Measurements from ENCODE around the gene SETBP1.

Gene SETBP1

GRCh38 chr18:44903327-44903726 lies 222.6 kb downstream of the SETBP1 start:
- H3K4me1 Mint-ChIP-seq (ENCODE audit: low read depth) = peaks cover 11% of the 10 kb centered on the region
- no peaks in the 10 kb centered on the region for H3K36me3 Mint-ChIP-seq (ENCODE audit: low read depth)
- peaks cover 3% of the 10 kb centered on the region for H3K9me3 Mint-ChIP-seq
- H3K27ac Mint-ChIP-seq = no peak overlapping the region
- no peak overlapping the region for H3K4me3 Mint-ChIP-seq
- H3K27me3 Mint-ChIP-seq = peaks cover 10% of the 10 kb centered on the region

- H3K9me3 Mint-ChIP-seq = peaks cover 3% of the 10 kb centered on the region
- no peaks in the 10 kb centered on the region for H3K36me3 Mint-ChIP-seq (ENCODE audit: low read depth)
- peaks cover 10% of the 10 kb centered on the region for H3K27me3 Mint-ChIP-seq
- no peak overlapping the region for H3K4me3 Mint-ChIP-seq
- peaks cover 22% of the 10 kb centered on the region for H3K4me1 Mint-ChIP-seq (ENCODE audit: low read depth)
- no peak overlapping the region for H3K27ac Mint-ChIP-seq
Measured at GRCh38 chr18:44904768-44905167, 224.1 kb downstream of the SETBP1 start.

GRCh38 chr18:44909191-44909719 lies 228.6 kb downstream of the SETBP1 start:
- H3K36me3 Mint-ChIP-seq (ENCODE audit: low read depth) = no peaks in the 10 kb centered on the region
- H3K27ac Mint-ChIP-seq = no peak overlapping the region
- H3K27me3 Mint-ChIP-seq = peaks cover under 1% of the 10 kb centered on the region
- H3K9me3 Mint-ChIP-seq = peaks cover 4% of the 10 kb centered on the region
- peaks cover 38% of the 10 kb centered on the region for H3K4me1 Mint-ChIP-seq (ENCODE audit: low read depth)
- no peak overlapping the region for H3K4me3 Mint-ChIP-seq

DNA sequence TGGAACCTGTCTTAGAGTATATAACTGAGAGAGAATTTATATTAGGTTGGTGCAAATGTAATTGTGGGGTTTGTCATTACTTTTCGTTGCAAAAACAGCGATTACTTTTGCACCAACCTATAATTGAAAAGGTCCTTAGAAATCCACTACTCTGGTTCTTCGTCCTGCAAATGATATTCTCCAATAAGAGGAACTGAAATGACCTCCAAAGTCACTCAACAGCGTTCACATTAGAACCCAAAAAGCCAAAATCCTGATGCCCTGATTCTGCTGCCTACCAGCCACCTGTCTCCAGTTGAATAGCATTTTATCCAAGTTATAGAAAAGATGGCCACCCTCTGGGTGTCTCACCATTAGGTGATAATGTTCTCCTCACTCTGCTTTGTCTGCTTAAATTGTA lies 230.6 kb downstream of the SETBP1 start:
- H3K36me3 Mint-ChIP-seq (ENCODE audit: low read depth) = no peaks in the 10 kb centered on the region
- no peak overlapping the region for H3K4me3 Mint-ChIP-seq
- H3K9me3 Mint-ChIP-seq = peaks cover 4% of the 10 kb centered on the region
- no peak overlapping the region for H3K27ac Mint-ChIP-seq
- H3K4me1 Mint-ChIP-seq (ENCODE audit: low read depth) = peaks cover 33% of the 10 kb centered on the region
- no peaks in the 10 kb centered on the region for H3K27me3 Mint-ChIP-seq

DNA sequence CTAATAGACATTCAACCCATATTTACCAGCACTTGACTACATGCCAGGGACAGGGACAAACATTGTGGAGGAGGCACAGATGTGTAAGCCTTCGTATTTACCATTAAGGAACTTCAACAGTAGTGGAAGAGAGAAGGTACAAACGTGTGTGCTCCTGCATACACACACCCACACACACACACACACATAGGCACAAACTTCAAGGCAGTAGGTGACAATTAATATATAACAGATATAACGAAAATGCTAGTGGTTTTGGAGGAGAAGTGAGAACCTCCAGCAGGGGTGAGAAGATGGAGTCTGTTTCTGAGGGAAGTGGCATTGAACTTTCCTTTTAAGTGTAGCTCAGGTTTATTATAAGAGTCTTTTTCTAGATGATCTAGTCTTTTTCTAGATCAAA lies 231.1 kb downstream of the SETBP1 start:
- H3K27ac Mint-ChIP-seq = no peak overlapping the region

DNA sequence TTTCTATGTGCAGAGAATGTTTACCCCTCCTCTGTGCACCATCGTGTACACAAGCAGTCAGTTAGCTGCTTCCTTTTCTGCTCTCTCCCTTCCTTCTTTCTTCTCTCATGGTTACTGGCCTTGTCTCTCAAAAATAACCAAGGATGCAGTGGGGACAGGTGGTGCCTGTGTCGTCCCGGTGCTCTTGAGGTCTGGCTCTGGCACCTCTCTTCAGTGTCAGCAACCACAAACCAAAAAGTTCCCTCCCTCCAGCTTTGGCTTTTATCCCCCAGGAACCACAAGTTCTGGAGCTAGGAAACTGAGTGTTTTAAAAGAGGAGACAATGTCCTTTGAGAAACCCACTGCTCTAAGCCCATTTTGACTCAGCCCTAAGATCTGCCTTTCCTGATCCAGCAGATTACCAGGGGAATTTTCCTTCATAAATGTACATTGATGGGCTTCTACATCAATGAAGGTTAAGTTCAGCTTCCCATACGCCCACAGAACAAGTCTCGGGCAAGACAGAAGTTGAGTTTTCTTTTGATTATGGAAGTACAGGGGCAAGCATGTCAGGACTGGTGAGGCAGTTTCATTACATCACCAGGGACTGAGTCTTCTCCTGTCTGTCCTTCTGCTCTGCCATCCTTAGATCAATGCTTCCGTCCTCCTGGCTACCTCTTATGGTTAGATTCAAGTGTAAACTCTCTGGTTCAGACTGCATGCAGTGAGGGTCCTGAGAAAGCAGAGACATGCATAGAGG lies 232.2 kb downstream of the SETBP1 start:
- Mint-ChIP-seq H3K27me3 (no peaks in the 10 kb centered on the region), H3K9me3 (peaks cover 4% of the 10 kb centered on the region), H3K27ac (no peak overlapping the region), H3K4me1 (ENCODE audit: low read depth) (peaks cover 33% of the 10 kb centered on the region), H3K36me3 (ENCODE audit: low read depth) (no peaks in the 10 kb centered on the region), H3K4me3 (no peak overlapping the region)

More for the DNA sequence above, 231.1 kb downstream of the SETBP1 start:
- H3K9me3 Mint-ChIP-seq = peaks cover 4% of the 10 kb centered on the region
- H3K36me3 Mint-ChIP-seq (ENCODE audit: low read depth) = no peaks in the 10 kb centered on the region
- peaks cover 33% of the 10 kb centered on the region for H3K4me1 Mint-ChIP-seq (ENCODE audit: low read depth)
- no peaks in the 10 kb centered on the region for H3K27me3 Mint-ChIP-seq
- H3K4me3 Mint-ChIP-seq = no peak overlapping the region

GRCh38 chr18:44914028-44914427 lies 233.3 kb downstream of the SETBP1 start:
- H3K27ac Mint-ChIP-seq = no peak overlapping the region
- H3K27me3 Mint-ChIP-seq = no peaks in the 10 kb centered on the region
- H3K4me1 Mint-ChIP-seq (ENCODE audit: low read depth) = peaks cover 30% of the 10 kb centered on the region
- no peak overlapping the region for H3K4me3 Mint-ChIP-seq
- H3K36me3 Mint-ChIP-seq (ENCODE audit: low read depth) = no peaks in the 10 kb centered on the region
- peaks cover 4% of the 10 kb centered on the region for H3K9me3 Mint-ChIP-seq

DNA sequence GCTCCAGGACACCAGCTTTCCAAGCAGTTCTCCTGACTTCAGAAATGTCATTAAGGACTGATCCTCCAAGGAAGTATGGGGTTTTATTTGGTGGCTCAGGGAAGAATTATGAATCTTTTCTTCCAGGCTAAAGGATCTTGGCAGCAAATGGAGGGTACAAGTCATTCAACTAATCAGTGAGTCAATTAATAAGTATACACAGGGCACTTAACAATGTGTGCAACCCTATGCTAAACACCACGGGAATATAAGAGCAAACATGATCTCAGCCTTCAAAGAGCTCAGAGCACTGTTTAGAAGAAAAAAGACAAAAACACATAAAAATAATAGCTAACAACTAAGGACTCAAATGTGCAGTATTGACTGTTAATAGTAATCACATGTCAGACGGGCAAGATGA lies 234.5 kb downstream of the SETBP1 start:
- no peak overlapping the region for H3K27ac Mint-ChIP-seq
- H3K4me1 Mint-ChIP-seq (ENCODE audit: low read depth) = peaks cover 18% of the 10 kb centered on the region
- no peak overlapping the region for H3K4me3 Mint-ChIP-seq
- no peaks in the 10 kb centered on the region for H3K27me3 Mint-ChIP-seq
- peaks cover 4% of the 10 kb centered on the region for H3K9me3 Mint-ChIP-seq
- no peaks in the 10 kb centered on the region for H3K36me3 Mint-ChIP-seq (ENCODE audit: low read depth)

GRCh38 chr18:44915661-44916060 lies 235.0 kb downstream of the SETBP1 start:
- peaks cover 4% of the 10 kb centered on the region for H3K9me3 Mint-ChIP-seq
- peaks cover 15% of the 10 kb centered on the region for H3K4me1 Mint-ChIP-seq (ENCODE audit: low read depth)
- no peaks in the 10 kb centered on the region for H3K27me3 Mint-ChIP-seq
- H3K36me3 Mint-ChIP-seq (ENCODE audit: low read depth) = no peaks in the 10 kb centered on the region
- no peak overlapping the region for H3K27ac Mint-ChIP-seq
- H3K4me3 Mint-ChIP-seq = no peak overlapping the region

GRCh38 chr18:44916429-44917207 lies 235.9 kb downstream of the SETBP1 start:
- peaks cover 11% of the 10 kb centered on the region for H3K4me1 Mint-ChIP-seq (ENCODE audit: low read depth)
- no peak overlapping the region for H3K4me3 Mint-ChIP-seq
- H3K36me3 Mint-ChIP-seq (ENCODE audit: low read depth) = no peaks in the 10 kb centered on the region
- no peak overlapping the region for H3K27ac Mint-ChIP-seq
- H3K9me3 Mint-ChIP-seq = peaks cover 2% of the 10 kb centered on the region
- H3K27me3 Mint-ChIP-seq = no peaks in the 10 kb centered on the region

DNA sequence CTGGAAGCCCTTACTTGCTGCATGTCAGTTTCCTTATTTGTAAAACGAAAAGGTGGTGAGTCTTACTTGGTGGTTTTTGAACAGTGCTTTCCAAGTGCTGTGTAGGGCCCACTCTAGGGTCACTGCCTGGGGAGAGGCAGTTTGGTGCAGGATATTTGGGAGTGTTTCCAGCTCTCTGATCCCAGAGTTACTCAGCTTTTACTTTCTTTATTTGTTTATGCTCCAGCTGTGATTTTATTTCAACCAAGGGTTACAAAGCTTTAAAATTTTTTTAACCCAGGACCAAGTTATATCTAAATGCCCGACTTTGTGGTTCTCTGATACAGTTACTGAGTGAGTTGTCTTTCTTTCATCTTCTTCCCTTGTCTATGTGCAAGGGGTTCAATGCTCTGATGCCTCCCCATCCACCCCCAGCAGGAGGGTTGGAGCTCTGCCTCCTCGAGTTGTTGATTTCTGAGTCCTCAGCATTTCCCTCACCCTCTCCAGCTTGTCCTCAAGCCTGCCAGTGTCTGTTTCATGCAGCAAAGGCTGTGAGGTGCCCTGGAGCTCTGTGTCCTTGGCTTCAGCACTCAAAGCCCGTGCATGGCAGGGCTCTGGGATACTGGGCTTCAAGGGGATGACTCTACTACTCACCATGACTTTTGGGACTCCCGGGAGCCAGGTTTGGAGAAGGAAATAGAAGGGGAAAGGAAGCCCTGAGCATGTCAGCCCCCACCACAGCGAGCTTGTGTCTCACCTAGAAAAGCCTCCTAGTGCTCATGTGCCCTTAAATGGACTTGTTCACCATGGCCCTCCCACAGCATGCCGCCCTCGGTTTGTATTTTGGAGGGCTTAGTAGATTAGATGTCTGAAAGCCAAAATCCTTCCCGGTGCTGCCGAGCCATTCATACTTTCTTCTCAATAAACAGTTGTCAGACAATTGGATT lies 236.8 kb downstream of the SETBP1 start:
- Mint-ChIP-seq H3K4me1 (ENCODE audit: low read depth) (peaks cover 8% of the 10 kb centered on the region), H3K4me3 (no peak overlapping the region), H3K9me3 (no peaks in the 10 kb centered on the region), H3K36me3 (ENCODE audit: low read depth) (no peaks in the 10 kb centered on the region), H3K27ac (no peak overlapping the region), H3K27me3 (no peaks in the 10 kb centered on the region)

GRCh38 chr18:44918142-44918476 lies 237.4 kb downstream of the SETBP1 start:
- H3K9me3 Mint-ChIP-seq = no peaks in the 10 kb centered on the region
- peaks cover 4% of the 10 kb centered on the region for H3K4me1 Mint-ChIP-seq (ENCODE audit: low read depth)
- no peaks in the 10 kb centered on the region for H3K36me3 Mint-ChIP-seq (ENCODE audit: low read depth)
- no peak overlapping the region for H3K4me3 Mint-ChIP-seq
- no peak overlapping the region for H3K27ac Mint-ChIP-seq
- no peaks in the 10 kb centered on the region for H3K27me3 Mint-ChIP-seq

DNA sequence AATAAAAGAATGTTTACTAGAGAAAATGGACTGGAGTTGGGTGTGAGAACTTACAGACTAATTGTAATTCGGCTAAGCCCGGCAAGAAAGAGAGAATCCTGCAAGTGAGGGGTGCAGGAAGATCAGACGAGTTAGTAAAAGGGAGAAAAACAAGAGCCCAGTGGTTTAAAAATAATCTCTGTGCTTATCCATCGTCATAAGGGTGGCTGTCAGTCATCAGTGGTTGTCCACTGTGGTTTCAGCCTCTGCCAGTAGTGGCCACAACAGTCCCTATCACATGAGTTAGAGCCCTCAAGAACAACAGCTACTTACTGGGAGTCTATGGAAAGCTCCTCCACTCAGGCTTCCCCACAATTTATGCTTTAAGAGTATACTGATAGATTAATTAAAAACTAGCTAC lies 239.8 kb downstream of the SETBP1 start:
- Mint-ChIP-seq H3K4me1 (ENCODE audit: low read depth) (peaks cover 8% of the 10 kb centered on the region), H3K36me3 (ENCODE audit: low read depth) (no peaks in the 10 kb centered on the region), H3K27me3 (no peaks in the 10 kb centered on the region), H3K9me3 (no peaks in the 10 kb centered on the region), H3K4me3 (no peak overlapping the region), H3K27ac (no peak overlapping the region)

- Mint-ChIP-seq H3K4me1 (ENCODE audit: low read depth) (peaks cover 8% of the 10 kb centered on the region), H3K4me3 (no peak overlapping the region), H3K9me3 (no peaks in the 10 kb centered on the region), H3K27ac (no peak overlapping the region), H3K36me3 (ENCODE audit: low read depth) (no peaks in the 10 kb centered on the region), H3K27me3 (no peaks in the 10 kb centered on the region)
Measured at GRCh38 chr18:44921974-44922373, 241.3 kb downstream of the SETBP1 start.

GRCh38 chr18:44922968-44923367 lies 242.3 kb downstream of the SETBP1 start:
- Mint-ChIP-seq H3K9me3 (no peaks in the 10 kb centered on the region), H3K36me3 (ENCODE audit: low read depth) (no peaks in the 10 kb centered on the region), H3K27ac (no peak overlapping the region), H3K4me1 (ENCODE audit: low read depth) (peaks cover 8% of the 10 kb centered on the region), H3K4me3 (no peak overlapping the region), H3K27me3 (no peaks in the 10 kb centered on the region)
